Measurements from ENCODE around the gene KRT73. TPM values are rescaled to one million over a fixed set of nuclear protein-coding genes. Genes with fewer than 3 reads are reported as not detected.

The KRT73 gene
- total RNA-seq, 4 donors from 2014 or later = not detected

DNA sequence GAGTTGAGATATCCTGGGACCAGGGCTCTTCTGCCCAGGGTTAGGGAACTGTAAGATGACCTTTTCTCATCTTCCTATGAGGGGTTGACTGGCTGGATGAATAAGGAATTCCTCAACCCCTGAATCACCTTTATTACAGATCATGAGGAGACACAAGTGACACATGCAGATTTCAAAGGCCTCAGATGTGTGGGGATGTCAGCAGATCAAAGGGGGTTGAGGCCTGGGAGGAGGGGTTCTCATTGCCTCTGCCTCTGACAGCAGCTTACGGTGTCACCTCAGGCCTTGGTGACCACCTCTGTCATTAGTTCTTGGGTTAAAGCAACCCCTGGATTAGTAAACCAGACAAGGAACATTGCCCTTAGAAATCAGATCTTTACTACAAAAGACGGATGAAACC, 15.0 kb downstream of the KRT73 start:
- ATAC-seq = no peak
- Histone ChIP-seq H3K27ac (no peak overlapping the region), H3K4me3 (no peak overlapping the region), H3K36me3 (no peaks in the 10 kb centered on the region), H3K4me1 (no peaks in the 10 kb centered on the region), H3K27me3 (peaks cover 55% of the 10 kb centered on the region), H3K9me3 (no peaks in the 10 kb centered on the region)
- 53 to 80% methylated on average over 1 to 2 of the region's 2 CpGs for WGBS, 2 donors (ENCODE audit: low coverage in 1 of 2)
- TF ChIP-seq, protein P1, sequence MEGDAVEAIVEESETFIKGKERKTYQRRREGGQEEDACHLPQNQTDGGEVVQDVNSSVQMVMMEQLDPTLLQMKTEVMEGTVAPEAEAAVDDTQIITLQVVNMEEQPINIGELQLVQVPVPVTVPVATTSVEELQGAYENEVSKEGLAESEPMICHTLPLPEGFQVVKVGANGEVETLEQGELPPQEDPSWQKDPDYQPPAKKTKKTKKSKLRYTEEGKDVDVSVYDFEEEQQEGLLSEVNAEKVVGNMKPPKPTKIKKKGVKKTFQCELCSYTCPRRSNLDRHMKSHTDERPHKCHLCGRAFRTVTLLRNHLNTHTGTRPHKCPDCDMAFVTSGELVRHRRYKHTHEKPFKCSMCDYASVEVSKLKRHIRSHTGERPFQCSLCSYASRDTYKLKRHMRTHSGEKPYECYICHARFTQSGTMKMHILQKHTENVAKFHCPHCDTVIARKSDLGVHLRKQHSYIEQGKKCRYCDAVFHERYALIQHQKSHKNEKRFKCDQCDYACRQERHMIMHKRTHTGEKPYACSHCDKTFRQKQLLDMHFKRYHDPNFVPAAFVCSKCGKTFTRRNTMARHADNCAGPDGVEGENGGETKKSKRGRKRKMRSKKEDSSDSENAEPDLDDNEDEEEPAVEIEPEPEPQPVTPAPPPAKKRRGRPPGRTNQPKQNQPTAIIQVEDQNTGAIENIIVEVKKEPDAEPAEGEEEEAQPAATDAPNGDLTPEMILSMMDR (IDR thresholded peaks at IDR 0.05) = no peak
- no peak for TF ChIP-seq POLR2AphosphoS5 (IDR thresholded peaks at IDR 0.05)

DNA sequence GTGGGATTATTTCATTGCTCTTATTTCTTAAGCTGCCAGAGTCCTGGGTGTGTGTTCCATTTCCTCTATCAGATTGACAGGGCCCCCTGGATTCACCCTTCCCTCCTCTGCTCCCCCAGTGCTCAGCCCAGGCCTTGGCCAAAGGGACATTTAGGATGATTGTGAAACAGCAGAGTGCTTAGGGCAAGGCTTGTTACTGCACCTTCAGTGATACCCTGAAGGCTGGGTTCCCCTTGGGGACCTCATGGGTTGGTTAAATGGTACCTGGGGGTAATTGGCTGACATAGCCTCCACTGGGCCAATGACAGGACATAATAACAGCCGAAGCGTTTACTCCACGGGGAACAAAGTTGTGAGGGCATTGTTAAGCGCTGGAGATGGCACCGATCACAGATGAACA, 15.8 kb downstream of the KRT73 start:
- Histone ChIP-seq H3K27me3 (peaks cover 51% of the 10 kb centered on the region), H3K4me1 (no peaks in the 10 kb centered on the region), H3K9me3 (no peaks in the 10 kb centered on the region), H3K27ac (no peak overlapping the region), H3K36me3 (no peaks in the 10 kb centered on the region), H3K4me3 (no peak overlapping the region)
- no peak for ATAC-seq
- TF ChIP-seq EP300 (IDR thresholded peaks at IDR 0.05) = no peak
- TF ChIP-seq, protein P1 (IDR thresholded peaks at IDR 0.05) = no peak
- no peak for TF ChIP-seq POLR2A (IDR thresholded peaks at IDR 0.05)
- WGBS, 2 donors (ENCODE audit: low coverage in 1 of 2) = 87 to 92% methylated on average over 5 of the region's 5 CpGs

DNA sequence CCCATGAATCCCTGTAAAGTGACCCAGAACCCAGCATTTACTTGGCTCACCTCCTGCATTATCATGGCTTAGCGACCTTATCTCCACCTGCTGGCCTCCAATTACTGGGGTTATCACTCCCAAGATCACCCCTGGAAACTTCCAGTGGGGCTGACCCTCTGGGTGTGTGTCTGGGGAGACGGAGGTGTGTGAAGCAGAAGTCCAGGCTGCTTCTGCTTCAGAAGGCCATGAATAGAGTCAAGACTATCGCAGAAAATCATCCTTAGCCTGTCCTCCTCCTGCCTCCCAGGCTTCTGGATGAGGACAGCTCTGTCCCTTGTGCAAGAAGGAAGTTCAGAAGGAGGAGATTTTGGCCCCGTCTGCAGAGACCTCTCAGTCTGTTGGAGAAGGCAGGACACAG, 16.7 kb downstream of the KRT73 start:
- Histone ChIP-seq H3K9me3 (no peaks in the 10 kb centered on the region), H3K36me3 (no peaks in the 10 kb centered on the region), H3K27me3 (peaks cover 51% of the 10 kb centered on the region), H3K4me1 (no peaks in the 10 kb centered on the region), H3K4me3 (no peak overlapping the region), H3K27ac (no peak overlapping the region)
- TF ChIP-seq POLR2A (IDR thresholded peaks at IDR 0.05) = no peak
- TF ChIP-seq POLR2AphosphoS5 (IDR thresholded peaks at IDR 0.05) = no peak
- no peak for TF ChIP-seq EP300 (IDR thresholded peaks at IDR 0.05)
- TF ChIP-seq, protein P1 (IDR thresholded peaks at IDR 0.05) = no peak
- ATAC-seq = no peak
- WGBS, 2 donors (ENCODE audit: low coverage in 1 of 2) = 38% methylated on average over 1 of the region's 4 CpGs; no CpG with 5 or more reads in 1 of the 2 donors

DNA sequence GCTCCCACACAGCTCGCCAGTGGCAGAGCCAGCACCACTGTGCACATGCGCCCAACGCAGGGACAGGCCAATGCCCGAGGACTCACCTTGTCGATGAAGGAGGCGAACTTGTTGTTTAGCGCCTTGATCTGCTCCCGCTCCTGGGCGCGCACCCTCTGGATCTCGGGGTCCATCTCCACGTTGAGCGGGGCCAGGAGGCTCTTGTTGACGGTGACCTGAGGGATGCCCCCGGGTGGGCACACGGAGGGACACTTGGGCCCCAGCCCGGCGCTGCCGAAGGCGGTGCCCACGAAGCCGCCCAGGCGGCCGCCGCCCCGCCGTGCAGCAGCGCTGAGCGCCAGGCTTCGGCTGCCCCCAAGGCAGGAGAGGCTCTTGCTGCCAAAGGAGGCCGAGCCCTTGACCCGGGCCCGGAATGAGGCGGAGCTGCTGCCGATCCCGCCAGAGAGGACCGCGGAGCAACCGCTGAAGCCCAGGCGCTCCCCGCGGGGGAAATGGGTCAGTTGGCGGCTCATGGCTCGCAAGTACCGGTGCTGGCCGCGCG, 17.3 kb downstream of the KRT73 start, which contains the start of gene KRT72:
Gene KRT72, minus strand, starts transcription at position 523 of the 541 bp plus-strand sequence. Its CDS starts 11 bp downstream, at position 512.
- H3K36me3 ChIP-seq = no peaks in the 10 kb centered on the region
- 16 to 60% methylated on average over 1 to 12 of the region's 48 CpGs for WGBS, 2 donors (ENCODE audit: low coverage in 1 of 2)
- TF ChIP-seq, protein P1 (IDR thresholded peaks at IDR 0.05) = no peak
- no peak for TF ChIP-seq POLR2AphosphoS5 (IDR thresholded peaks at IDR 0.05)
- no peak for TF ChIP-seq POLR2A (IDR thresholded peaks at IDR 0.05)
- TF ChIP-seq EP300 (IDR thresholded peaks at IDR 0.05) = no peak
- H3K27ac ChIP-seq = no peak within 1 kb of the TSS
- H3K4me3 ChIP-seq = no peak within 1 kb of the TSS
- H3K27me3 ChIP-seq = peaks cover 51% of the 10 kb centered on the region
- no peaks in the 10 kb centered on the region for H3K9me3 ChIP-seq
- no peaks in the 10 kb centered on the region for H3K4me1 ChIP-seq
- ATAC-seq = no peak

DNA sequence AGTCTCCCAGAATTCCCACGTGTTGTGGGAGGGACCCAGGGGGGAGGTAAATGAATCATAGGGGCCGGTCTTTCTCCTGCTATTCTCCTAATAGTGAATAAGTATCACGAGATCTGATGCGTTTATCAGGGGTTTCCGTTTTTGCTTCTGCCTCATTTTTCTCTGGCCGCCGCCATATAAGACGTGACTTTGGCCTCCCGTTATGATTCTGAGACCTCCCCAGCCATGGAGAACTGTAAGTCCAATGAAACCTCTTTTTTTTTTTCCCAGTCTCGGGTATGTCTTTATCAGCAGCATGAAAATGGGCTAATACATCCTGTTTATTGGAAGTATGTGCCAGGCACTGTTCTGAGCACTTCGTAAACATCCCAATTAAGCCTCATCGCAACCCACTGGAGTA, 17.9 kb downstream of the KRT73 start:
- Histone ChIP-seq H3K27me3 (peaks cover 51% of the 10 kb centered on the region), H3K36me3 (no peaks in the 10 kb centered on the region), H3K4me3 (no peak overlapping the region), H3K4me1 (no peaks in the 10 kb centered on the region), H3K27ac (no peak overlapping the region), H3K9me3 (no peaks in the 10 kb centered on the region)
- TF ChIP-seq POLR2A (IDR thresholded peaks at IDR 0.05) (no peak), POLR2AphosphoS5 (IDR thresholded peaks at IDR 0.05) (no peak), EP300 (IDR thresholded peaks at IDR 0.05) (no peak)
- TF ChIP-seq, protein P1 (IDR thresholded peaks at IDR 0.05) = no peak
- WGBS, 2 donors (ENCODE audit: low coverage in 1 of 2) = 82 to 84% methylated on average over 8 to 11 of the region's 12 CpGs
- no peak for ATAC-seq
